NCI-H2029 (cell line): ENCODE results near the gene HSDL2.
"Not testable (repeated sequence)": the region's sequence is repeated elsewhere in the genome, so short reads cannot be mapped to it uniquely, and the experiment has no call there.

Experiments
- DNase-seq: peaks from one replicate; lab custom pipeline; 2025; lab: John Stamatoyannopoulos, UW

HSDL2 gene

DNA sequence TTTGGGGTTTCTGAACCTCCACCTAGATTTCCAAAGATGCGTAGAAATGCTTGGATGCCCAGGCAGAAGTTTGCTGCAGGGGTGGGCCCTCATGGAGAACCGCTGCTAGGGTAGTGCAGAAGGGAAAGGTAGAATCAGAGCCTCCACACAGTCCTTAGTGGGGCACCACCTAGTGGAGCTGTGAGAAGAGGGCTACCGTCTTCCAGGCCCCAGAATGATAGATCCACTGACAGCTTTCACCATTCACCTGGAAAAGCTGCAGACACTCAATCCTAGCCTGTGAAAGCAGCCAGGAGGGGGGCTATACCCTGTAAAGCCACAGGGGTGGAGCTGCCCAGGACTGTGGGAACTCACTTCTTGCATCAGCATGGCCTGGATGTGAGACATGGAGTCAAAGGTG lies 13.3 kb upstream of the HSDL2 start:
- DNase-seq, result no peak

DNA sequence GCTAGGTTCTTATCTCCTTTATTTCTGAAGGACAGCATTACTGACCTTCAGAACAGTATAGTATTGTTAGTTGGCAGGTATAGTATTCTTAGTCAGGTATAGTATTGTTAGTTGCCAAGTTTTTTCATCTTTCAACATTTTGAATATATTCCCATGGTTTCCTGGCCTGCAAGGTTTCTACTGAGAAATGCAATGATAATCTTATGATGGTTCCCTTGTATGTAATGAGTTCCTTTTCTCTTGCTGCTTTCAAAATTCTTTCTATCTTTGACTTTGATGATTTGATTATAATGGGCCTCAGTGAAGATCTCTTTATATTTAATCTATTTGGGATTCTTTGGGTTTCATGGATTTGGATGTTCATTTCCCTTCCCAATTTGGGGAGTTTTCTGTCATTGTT lies 12.4 kb upstream of the HSDL2 start:
- DNase-seq, result no peak

GRCh38 chr9:112369817-112370216 lies 10.1 kb upstream of the HSDL2 start:
- DNase-seq, result no peak

DNA sequence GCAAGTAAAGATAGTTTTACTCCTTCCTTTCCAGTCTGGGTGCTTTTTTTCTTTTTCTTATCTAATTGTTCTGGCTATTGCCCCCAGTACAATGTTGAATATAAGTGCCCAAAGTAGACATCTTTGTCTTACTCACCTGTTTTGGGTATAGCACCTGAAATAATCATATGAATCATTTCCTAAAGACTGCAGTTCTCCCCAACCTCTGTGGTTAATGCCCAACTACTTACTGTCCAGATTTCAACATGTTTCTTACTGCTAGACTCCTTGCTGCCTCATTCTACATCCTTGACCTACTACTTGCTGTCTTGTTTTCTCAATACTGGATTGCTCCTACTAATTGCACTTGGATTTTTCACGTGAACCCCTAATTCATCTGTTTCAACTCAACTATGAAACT lies 8.8 kb upstream of the HSDL2 start:
- DNase-seq, result no peak

- not testable (repeated sequence) for DNase-seq
Observed at GRCh38 chr9:112373666-112374065, 6.2 kb upstream of the HSDL2 start.

DNA sequence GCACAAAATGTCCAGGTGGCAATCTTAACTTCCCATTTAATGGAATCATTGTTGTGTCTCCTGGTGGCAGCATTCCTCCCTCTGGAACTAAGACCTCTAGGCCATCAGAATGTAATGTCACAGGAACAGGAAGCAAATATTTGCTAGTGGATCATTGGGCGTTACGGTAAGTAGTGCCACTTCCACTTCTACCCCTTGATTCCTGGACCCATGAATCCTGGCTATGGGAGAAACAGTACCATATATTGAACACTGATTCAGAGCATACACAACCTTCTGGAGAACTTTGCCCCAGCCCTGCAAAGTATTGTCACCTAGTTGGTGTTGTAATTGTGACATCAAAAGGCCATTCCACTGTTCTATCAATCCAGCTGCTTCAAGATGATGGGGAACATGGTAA lies 5.7 kb upstream of the HSDL2 start:
- DNase-seq, result not testable (repeated sequence)

GRCh38 chr9:112375361-112375760 lies 4.5 kb upstream of the HSDL2 start:
- DNase-seq, result no peak

GRCh38 chr9:112377087-112377486 lies 2.8 kb upstream of the HSDL2 start:
- no peak for DNase-seq

- no peak for DNase-seq
Observed at GRCh38 chr9:112377684-112378327, 2.1 kb upstream of the HSDL2 start.

DNA sequence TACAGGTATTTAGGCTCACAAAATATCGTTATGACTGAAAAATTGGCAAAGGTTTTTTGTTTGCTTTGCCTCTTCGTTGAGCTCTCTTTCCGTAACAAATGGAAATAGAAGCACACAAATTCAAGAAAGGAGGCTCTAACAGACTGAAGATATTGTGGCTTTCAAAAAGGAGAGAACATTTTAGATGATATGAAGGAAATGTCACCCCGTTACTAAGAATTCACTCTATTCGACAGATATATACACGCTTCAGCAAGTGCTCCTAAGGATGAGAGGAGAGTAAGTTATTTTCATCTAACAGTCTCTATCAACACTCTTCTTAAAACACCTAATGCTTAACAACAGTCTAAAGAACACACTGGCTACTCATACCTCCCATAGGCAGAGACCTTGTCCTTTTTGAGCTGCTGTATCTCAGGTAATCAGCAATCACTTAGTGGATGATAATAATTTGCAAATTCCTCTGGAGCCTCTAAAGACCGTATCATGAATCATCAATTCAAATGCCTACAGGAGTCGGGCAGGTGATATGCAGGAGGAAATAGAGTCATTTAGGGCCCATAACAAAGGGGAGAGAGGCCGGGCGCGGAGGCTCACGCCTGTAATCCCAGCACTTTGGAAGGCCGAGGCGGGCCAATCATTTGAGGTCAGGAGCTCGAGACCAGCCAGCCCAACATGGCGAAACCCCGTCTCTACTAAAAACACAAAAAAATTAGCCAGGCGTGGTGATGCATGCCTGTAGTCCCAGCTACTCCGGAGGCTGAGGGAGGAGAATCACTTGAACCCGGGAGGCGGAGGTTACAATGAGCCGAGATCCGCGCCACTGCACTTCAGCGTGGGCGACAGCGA lies 1.4 kb upstream of the HSDL2 start:
- DNase-seq, result peak; percentile 37

DNA sequence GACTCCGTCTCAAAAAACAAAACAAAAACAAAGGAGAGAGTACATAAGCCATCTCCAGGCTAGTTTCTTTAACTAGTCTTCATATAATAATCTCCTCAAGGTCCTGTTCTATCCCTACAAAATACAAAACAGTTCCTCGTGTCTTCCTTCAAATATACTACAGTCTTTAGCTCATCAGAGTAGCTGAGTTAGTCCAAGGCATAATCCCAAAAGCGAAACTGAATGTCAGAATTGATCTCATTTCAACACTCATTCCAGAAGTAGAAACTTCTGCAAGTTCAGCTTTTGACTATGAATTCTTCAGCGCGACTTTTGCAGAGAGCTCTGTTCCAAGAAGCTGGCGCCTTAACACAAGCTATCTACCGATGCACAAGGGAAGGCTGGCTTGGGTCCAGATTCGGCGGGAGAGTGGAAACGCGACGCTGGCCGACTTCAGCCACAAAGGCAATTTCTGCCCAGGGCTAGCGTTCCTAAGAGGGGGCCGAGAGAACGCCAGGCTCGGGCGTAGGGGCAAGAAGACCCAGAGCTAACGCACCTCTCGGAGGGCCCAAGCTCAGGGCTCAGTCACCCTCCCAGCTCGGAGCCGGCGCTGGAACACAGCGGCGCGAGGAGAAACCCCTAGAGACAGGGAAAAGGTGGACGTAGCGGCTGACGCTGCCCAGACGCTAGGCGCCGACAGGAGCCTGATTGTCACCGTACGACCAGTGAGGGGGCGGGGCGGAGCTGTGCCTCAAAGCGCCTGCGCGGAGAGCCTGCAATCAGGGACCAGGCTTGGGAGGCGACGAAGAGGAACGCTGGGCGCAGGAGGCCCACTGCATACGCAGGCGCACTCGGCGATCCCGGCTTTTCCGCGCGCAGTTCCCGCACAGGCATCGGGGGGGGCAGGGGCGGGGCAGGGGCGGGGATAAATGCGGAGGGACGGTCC lies 469 bp upstream of the HSDL2 start:
- DNase-seq, result peak; percentile 99

- no peak for DNase-seq
Observed at GRCh38 chr9:112380825-112381221, 915 bp downstream of the HSDL2 start.

GRCh38 chr9:112382066-112382465 lies 2.2 kb downstream of the HSDL2 start:
- no peak for DNase-seq

- no peak for DNase-seq
Observed at GRCh38 chr9:112382501-112383364, 2.8 kb downstream of the HSDL2 start.

- no peak for DNase-seq
Observed at GRCh38 chr9:112384219-112384618, 4.3 kb downstream of the HSDL2 start.

DNA sequence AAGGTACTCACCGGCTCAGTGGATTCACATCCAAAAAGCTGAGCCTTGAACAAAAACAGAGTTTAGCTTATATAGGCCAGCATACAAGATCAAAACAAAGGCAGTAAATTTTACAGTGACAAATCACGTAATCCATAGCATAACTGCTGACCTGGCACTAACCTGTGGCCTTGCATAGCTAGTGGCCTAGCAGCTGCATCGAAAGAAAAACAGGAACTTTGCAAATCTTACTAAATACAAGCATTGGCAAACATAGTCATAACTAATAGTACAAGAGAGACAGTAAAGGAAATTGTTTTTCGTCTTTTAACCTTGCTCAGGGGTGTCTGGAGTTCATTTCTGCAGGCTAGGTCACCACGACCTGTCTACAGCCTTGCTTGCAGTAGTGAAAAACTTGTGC lies 4.8 kb downstream of the HSDL2 start:
- no peak for DNase-seq

DNA sequence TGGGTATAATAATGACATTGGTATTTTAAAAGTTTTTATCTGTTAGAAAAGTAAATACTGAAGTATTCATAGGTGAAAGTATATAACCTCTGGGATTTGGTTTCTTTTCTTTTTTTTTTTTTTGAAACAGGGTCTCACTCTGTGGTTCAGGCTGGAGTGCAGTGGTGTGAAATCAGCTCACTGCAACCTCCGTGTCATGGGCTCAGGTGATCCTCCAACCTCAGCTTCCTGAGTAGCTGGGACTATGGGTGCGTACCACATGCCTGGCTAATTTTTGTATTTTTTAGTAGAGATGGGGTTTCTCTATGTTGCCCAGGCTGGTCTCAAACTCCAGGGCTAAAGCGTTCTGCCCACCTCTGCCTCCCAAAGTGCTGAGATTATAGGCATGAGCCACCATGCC lies 7.2 kb downstream of the HSDL2 start:
- DNase-seq, result no peak

GRCh38 chr9:112389897-112390296 lies 10.0 kb downstream of the HSDL2 start:
- DNase-seq, result not testable (repeated sequence)

GRCh38 chr9:112391936-112392560 lies 12.1 kb downstream of the HSDL2 start:
- not testable (repeated sequence) for DNase-seq

DNA sequence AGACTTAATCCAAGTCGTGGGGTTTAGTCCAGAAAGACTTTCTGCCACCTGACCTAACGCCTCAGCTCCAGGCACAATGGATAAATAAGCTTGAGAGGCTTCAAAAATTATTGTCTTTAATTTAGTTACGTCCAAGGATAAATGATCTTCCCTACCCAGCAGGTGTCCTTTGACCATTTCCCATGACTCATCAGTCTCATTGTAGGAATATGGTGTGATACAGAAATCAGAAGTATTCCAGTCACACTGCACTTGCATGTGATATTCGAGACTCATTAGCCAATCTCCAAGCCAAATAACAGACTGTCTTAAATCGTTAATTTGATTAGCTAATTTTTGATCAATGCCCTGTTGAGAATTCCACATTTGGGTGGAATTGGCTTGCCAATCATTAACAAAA lies 13.2 kb downstream of the HSDL2 start:
- not testable (repeated sequence) for DNase-seq

DNA sequence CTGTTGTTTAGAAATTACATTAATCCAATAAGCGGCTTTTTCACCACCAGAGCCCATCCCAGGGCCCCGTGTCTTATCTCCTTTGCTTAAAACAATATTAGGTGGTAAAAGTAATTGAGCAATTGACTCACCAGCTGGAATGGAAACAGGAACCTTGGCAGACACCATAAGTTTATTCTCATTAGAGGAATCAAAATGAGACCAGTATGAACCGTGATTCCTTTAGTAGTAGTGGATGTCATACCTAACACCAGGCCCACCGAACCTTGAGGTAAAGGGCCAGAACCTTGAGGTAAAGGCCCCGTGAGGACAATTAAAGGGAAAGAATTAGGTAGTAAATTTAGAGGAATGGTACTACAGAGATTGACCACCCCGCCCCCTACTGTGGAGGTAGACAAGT lies 16.5 kb downstream of the HSDL2 start:
- DNase-seq, result no peak
